NOMO-1 treated with DMSO at 0.1 percent for 48 hours (cell line): Measurements from ENCODE around the gene QDPR.

ENCODE experiments used
- DNase-seq: peaks from one replicate; lab custom pipeline; 2025; ENCODE audit not compliant: unreplicated experiment; lab: John Stamatoyannopoulos, UW

QDPR gene

DNA sequence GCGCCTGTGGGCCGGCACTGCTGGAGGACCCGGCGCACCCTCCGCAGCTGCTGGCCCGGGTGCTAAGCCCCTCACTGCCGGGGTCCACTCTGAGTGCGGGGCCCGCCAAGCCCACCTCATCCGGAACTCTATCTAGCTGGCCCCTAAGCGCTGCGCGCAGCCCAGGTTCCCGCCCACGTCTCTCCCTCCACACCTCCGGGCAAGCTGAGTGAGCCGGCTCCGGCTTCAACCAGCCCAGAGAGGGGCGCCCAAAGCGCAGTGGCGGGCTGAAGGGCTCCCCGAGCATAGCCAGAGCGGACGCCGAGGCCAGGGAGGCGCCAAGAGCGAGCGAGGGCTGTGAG lies 75.2 kb downstream of the QDPR start:
- DNase-seq = no peak
